Transverse colon (tissue), 4 donors: Measurements from ENCODE around the gene WT1.

Experiments used
- CTCF ChIP-seq, 5 experiments: fragments of 200-600 bp in 3 of 5; fragments of 450-650 bp in 2 of 5; sonication (generic) in 3 of 5; IDR thresholded peaks; 1 replicate in 2 of 5; 2 replicates in 3 of 5; pipeline ENCODE4 v1.5.1; 2016 to 2017; ENCODE audit warnings: antibody characterized with exemption in 5 of 5, inconsistent platforms in 3 of 5, mild to moderate bottlenecking in 2 of 5, moderate library complexity in 1 of 5
- EP300 ChIP-seq: sonication (generic); formaldehyde crosslinking; IDR thresholded peaks from one replicate; pipeline ENCODE4 v1.6.1; 2017; ENCODE audit warnings: antibody characterized with exemption, low read depth
- POLR2A ChIP-seq: fragments of 450-650 bp; IDR thresholded peaks from one replicate; pipeline ENCODE4 v1.6.1; 2016; ENCODE audit warnings: antibody characterized with exemption, mild to moderate bottlenecking, moderate library complexity
- POLR2AphosphoS5 ChIP-seq, 3 donors: sonication (generic); formaldehyde crosslinking; IDR thresholded peaks; one replicate each; pipeline ENCODE4 v1.6.1; 2016; ENCODE audit warnings: antibody characterized with exemption in 3 of 3

- TF ChIP-seq CTCF (IDR thresholded peaks at IDR 0.05) (no peak), POLR2A (no peak), POLR2AphosphoS5 (IDR thresholded peaks at IDR 0.05) (no peak), EP300 (no peak)
Measured at GRCh38 chr11:32391479-32391878, 43.9 kb downstream of the WT1 start.
